Measurements from ENCODE around the gene MYRIP. TPM values are rescaled to one million over a fixed set of nuclear protein-coding genes. Genes with fewer than 3 reads are reported as not detected.

Gene MYRIP
- total and polyA plus RNA-seq, 2 of the 4 experiments (the other 2 are of a cell fraction): not detected

- DNase-seq (no peak), ATAC-seq (ENCODE audit: low read depth) (no peak)
- H3K56ac ChIP-seq (ENCODE audit: extremely low read depth, insufficient read depth, low read length): no peak overlapping the region
- no peak overlapping the region for H2BK5ac ChIP-seq (ENCODE audit: low read depth, low read length, poor library complexity, severe bottlenecking)
- no peak overlapping the region for H2AK9ac ChIP-seq (replicated peaks; ENCODE audit: low read depth, low read length, poor library complexity)
- H3K27me3 ChIP-seq (ENCODE audit: control insufficient read depth, insufficient read depth, low read length): no peaks in the 10 kb centered on the region
- H4K8ac ChIP-seq (ENCODE audit: low read depth in 2 of 2, low read length in 2 of 2): no peak overlapping the region
- in situ Hi-C loops (cut with MboI; ENCODE audit: low sequenced_read_pairs): no loop called here
- H3K4me3 ChIP-seq (ENCODE audit: insufficient read depth, low read depth, low read length): no peak overlapping the region
- H4K20me1 ChIP-seq (ENCODE audit: insufficient read depth, low read length): no peaks in the 10 kb centered on the region
- no TSS peak for BruUV-seq (replicated peaks)
- H3K23ac ChIP-seq (ENCODE audit: low read depth, low read length): no peak overlapping the region
- no peak for TF ChIP-seq SMC3 (IDR thresholded peaks at IDR 0.05; ENCODE audit: low read depth, low read length)
- TF ChIP-seq RFX5 (IDR thresholded peaks at IDR 0.05; ENCODE audit: low read depth, low read length): no peak
- TF ChIP-seq CHD1 (IDR thresholded peaks at IDR 0.05; ENCODE audit: low read depth, low read length): no peak
- TF ChIP-seq NFE2L2 (IDR thresholded peaks at IDR 0.05; ENCODE audit: low read depth, low read length): no peak
- no peak for TF ChIP-seq MAZ (IDR thresholded peaks at IDR 0.05; ENCODE audit: borderline replicate concordance, low read depth, low read length)
- H2BK20ac ChIP-seq (ENCODE audit: low read depth, low read length): no peak overlapping the region
- H3K36me3 ChIP-seq (ENCODE audit: control insufficient read depth, insufficient read depth, low read length): no peaks in the 10 kb centered on the region
- ChIA-PET POLR2A (ENCODE audit: unreplicated experiment) (no interaction called here), CTCF (no interaction called here)
- dilution Hi-C loops (cut with HindIII; ENCODE audit: low sequenced_read_pairs, unreplicated experiment): no loop called here
- H2AFZ ChIP-seq (replicated peaks; ENCODE audit: low read length, poor library complexity): no peak overlapping the region
- H3K9me1 ChIP-seq (ENCODE audit: insufficient read depth, low read length): no peaks in the 10 kb centered on the region
- H2AK5ac ChIP-seq (ENCODE audit: low read depth, low read length): no peak overlapping the region
- H2BK120ac ChIP-seq (ENCODE audit: low read depth, low read length): no peak overlapping the region
- H3K9ac ChIP-seq (ENCODE audit: low read depth, low read length): no peak overlapping the region
- WGBS, 2 experiments (ENCODE audit: extremely low coverage in 2 of 2, insufficient read length in 1 of 2): 55% methylated on average over 2 of the region's 4 CpGs; no CpG with 5 or more reads in 1 of the 2 experiments
- H3K4me2 ChIP-seq (ENCODE audit: low read depth, low read length): no peak overlapping the region
- no peak overlapping the region for H3K4ac ChIP-seq (ENCODE audit: low read depth, low read length)
- no peaks in the 10 kb centered on the region for H3K4me1 ChIP-seq (ENCODE audit: control insufficient read depth, insufficient read depth, low read length)
- intact Hi-C loops (cut with micrococcal nuclease): no loop called here
- H3K27ac ChIP-seq (ENCODE audit: insufficient read depth, low read length): no peak overlapping the region
- peaks cover 9% of the 10 kb centered on the region for H3K9me3 ChIP-seq (ENCODE audit: control insufficient read depth, insufficient read depth, low read length)
- H3K18ac ChIP-seq (ENCODE audit: low read depth, low read length): no peak overlapping the region
- H2BK15ac ChIP-seq (ENCODE audit: low read depth, low read length): no peak overlapping the region
- no peaks in the 10 kb centered on the region for H3K79me1 ChIP-seq (ENCODE audit: low read depth in 1 of 2, low read length in 2 of 2)
- H4K5ac ChIP-seq (ENCODE audit: low read depth, low read length): no peak overlapping the region
- H4K91ac ChIP-seq (ENCODE audit: insufficient read depth, low read depth, low read length): no peak overlapping the region
- H3K14ac ChIP-seq (replicated peaks; ENCODE audit: low read depth, low read length): no peak overlapping the region
Observed at GRCh38 chr3:39780352-39780751, 29.1 kb upstream of the MYRIP start.
